Thymus (tissue), 11 donors: ENCODE data around the gene YWHAQ. TPM values are rescaled to one million over a fixed set of nuclear protein-coding genes. Genes with fewer than 3 reads are reported as not detected.

Experiments
- DNase-seq, 9 donors: peaks; one replicate each; pipeline ENCODE4 v3.0.0-alpha.2; 2013; ENCODE audit warnings: low spot score in 9 of 9, low read depth in 6 of 9, missing footprints in 1 of 9
- H3K27ac ChIP-seq, 2 donors: one replicate each; pipeline ENCODE4 v1.5.1; 2013; ENCODE audit warnings: control low read depth in 1 of 2, low read depth in 1 of 2, low read length in 1 of 2, mild to moderate bottlenecking in 1 of 2, moderate library complexity in 1 of 2
- H3K27me3 ChIP-seq, 2 donors: one replicate each; pipeline ENCODE4 v1.5.1; 2013; ENCODE audit warnings: low read length in 1 of 2; ENCODE audit not compliant: control insufficient read depth in 2 of 2, insufficient read depth in 1 of 2
- H3K36me3 ChIP-seq, 2 donors: one replicate each; pipeline ENCODE4 v1.5.1; 2013; ENCODE audit warnings: low read length in 1 of 2, mild to moderate bottlenecking in 1 of 2, moderate library complexity in 1 of 2; ENCODE audit not compliant: control insufficient read depth in 2 of 2, insufficient read depth in 2 of 2
- H3K4me1 ChIP-seq, 2 donors: one replicate each; pipeline ENCODE4 v1.5.1; 2013; ENCODE audit warnings: low read length in 2 of 2; ENCODE audit not compliant: control insufficient read depth in 2 of 2, insufficient read depth in 2 of 2
- H3K4me3 ChIP-seq, 2 donors: one replicate each; pipeline ENCODE4 v1.5.1; 2013; ENCODE audit warnings: low read length in 2 of 2, control low read depth in 1 of 2, mild to moderate bottlenecking in 1 of 2
- H3K9me3 ChIP-seq, 2 donors: one replicate each; pipeline ENCODE4 v1.5.1; 2013; ENCODE audit warnings: low read length in 1 of 2, mild to moderate bottlenecking in 1 of 2; ENCODE audit not compliant: control insufficient read depth in 2 of 2, insufficient read depth in 1 of 2
- WGBS: extraction: QIAGEN DNeasy Blood & Tissue Kit; methylation state at CpG from one replicate; pipeline ENCODE4 v1.1.7; 2013; 5-methylcytosine and 5-hydroxymethylcytosine counted together
- polyA plus RNA-seq: library from polyadenylated mRNA; stranded (reverse); fragments of 200-250 nt; gene quantifications from one replicate; pipeline ENCODE4 v1.2.3, GENCODE V29; 2013
- total RNA-seq: library from RNA; stranded (reverse); fragments of 120-200 nt; gene quantifications from one replicate; pipeline ENCODE4 v1.2.4, GENCODE V29; 2013
- donor health status: healthy.

Gene YWHAQ
- total and polyA plus RNA-seq, 2 donors: 117 to 182 TPM

GRCh38 chr2:9660154-9660553 lies 29.4 kb upstream of the YWHAQ start:
- no peak for DNase-seq
- Histone ChIP-seq H3K36me3 (no peaks in the 10 kb centered on the region), H3K9me3 (no peaks in the 10 kb centered on the region), H3K27me3 (no peaks in the 10 kb centered on the region), H3K27ac (no peak overlapping the region), H3K4me1 (no peaks in the 10 kb centered on the region), H3K4me3 (no peak overlapping the region)
- WGBS: 93% methylated on average over 15 of the region's 15 CpGs

DNA sequence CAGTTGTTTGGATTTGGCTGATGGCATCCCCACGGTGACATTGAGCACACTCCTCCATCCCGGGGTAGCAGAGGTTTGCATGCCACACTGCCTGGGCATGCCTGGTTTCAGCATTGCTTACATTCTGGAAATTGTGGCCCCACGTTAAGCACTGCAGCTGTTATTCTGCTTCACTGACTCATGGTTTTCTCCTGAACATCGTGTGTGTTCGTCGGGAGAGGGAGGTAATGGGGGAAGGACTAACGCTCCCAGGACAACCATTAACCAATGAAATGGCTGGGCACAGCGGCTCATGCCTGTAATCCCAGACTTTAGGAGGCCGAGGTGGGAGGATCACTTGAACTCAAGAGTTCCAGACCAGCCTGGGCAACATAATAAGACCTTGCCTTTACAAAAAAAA lies 28.2 kb upstream of the YWHAQ start:
- WGBS: 98% methylated on average over 9 of the region's 9 CpGs
- DNase-seq: no peak
- no peak overlapping the region for H3K4me3 ChIP-seq

DNA sequence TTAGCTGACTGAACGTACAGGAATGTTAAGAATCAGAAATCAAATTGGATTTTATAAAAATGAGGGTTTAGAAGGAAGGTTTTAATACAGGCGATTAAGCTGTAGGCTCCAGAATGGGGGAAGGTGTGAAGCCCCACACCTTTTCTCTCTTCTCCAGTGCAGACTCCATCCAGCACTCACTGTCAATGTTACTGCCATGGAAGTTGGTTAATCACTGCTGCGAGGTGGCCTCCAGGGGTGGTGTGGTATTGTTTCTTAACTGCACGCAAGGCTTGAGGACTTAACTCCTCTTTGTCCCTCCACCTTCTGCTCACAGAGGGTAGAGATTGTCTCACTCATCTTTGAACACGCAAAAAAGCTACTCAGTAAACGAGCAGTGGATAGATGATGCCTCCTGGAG lies 26.9 kb upstream of the YWHAQ start:
- no peaks in the 10 kb centered on the region for H3K27me3 ChIP-seq
- no peak overlapping the region for H3K4me3 ChIP-seq
- no peak overlapping the region for H3K27ac ChIP-seq
- WGBS: 96% methylated on average over 6 of the region's 6 CpGs
- no peaks in the 10 kb centered on the region for H3K36me3 ChIP-seq
- H3K9me3 ChIP-seq: no peaks in the 10 kb centered on the region
- DNase-seq: no peak
- no peaks in the 10 kb centered on the region for H3K4me1 ChIP-seq

More for the DNA sequence above, 28.2 kb upstream of the YWHAQ start:
- no peaks in the 10 kb centered on the region for H3K36me3 ChIP-seq
- no peaks in the 10 kb centered on the region for H3K27me3 ChIP-seq
- H3K27ac ChIP-seq: no peak overlapping the region
- H3K9me3 ChIP-seq: no peaks in the 10 kb centered on the region
- H3K4me1 ChIP-seq: no peaks in the 10 kb centered on the region

- 92% methylated on average over 6 of the region's 6 CpGs for WGBS
- H3K4me3 ChIP-seq: no peak overlapping the region
- no peaks in the 10 kb centered on the region for H3K27me3 ChIP-seq
- no peaks in the 10 kb centered on the region for H3K9me3 ChIP-seq
- no peaks in the 10 kb centered on the region for H3K4me1 ChIP-seq
- H3K36me3 ChIP-seq: no peaks in the 10 kb centered on the region
- no peak overlapping the region for H3K27ac ChIP-seq
- DNase-seq: no peak
Observed at GRCh38 chr2:9657083-9657482, 26.3 kb upstream of the YWHAQ start.

- 98% methylated on average over 11 of the region's 11 CpGs for WGBS
- Histone ChIP-seq H3K9me3 (no peaks in the 10 kb centered on the region), H3K27me3 (no peaks in the 10 kb centered on the region)
Observed at GRCh38 chr2:9656270-9656766, 25.5 kb upstream of the YWHAQ start.

DNA sequence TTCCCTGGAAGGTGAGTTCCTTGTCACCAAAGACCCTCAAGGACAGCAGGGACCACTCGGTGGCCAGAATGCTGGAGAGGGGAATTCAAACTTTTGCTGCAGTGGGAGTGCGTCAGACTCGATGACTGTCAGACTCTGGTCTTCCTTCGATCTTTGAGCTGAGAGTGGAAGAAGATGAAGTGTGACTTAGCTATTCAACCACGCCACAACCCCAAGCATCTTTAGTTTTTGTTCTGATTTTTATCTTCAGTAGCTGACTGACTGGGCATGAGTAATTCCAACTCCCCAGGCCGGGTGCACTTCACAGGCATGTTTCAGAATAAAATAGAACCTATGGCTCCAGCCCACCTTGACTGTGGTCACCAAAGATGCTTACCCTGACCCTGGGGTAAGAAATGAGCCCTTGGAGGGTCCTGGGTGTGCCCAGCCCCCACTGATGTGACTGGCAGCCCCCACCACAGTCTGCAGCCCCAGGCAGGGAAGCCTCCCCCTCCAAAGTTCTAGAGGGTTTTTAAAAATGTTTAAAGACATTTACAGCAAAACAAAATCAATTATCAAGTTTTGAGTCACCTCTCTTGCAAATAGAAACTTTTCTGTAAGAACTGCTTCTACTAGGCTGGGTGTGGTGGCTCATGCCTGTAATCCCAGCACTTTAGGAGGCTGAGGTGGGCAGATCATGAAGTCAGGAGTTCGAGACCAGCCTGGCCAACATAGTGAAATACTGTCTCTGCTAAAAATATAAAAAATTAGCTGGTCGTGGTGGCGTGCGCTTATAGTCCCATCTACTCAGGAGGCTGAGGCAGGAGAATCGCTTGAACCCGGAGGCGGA lies 24.9 kb upstream of the YWHAQ start:
- DNase-seq: no peak
- no peak overlapping the region for H3K4me3 ChIP-seq
- 79% methylated on average over 13 of the region's 13 CpGs for WGBS
- no peaks in the 10 kb centered on the region for H3K27me3 ChIP-seq
- no peak overlapping the region for H3K27ac ChIP-seq
- H3K9me3 ChIP-seq: no peaks in the 10 kb centered on the region
- H3K4me1 ChIP-seq: no peaks in the 10 kb centered on the region
- no peaks in the 10 kb centered on the region for H3K36me3 ChIP-seq

More at GRCh38 chr2:9656270-9656766, 25.5 kb upstream of the YWHAQ start:
- no peak for DNase-seq
- H3K36me3 ChIP-seq: no peaks in the 10 kb centered on the region
- no peaks in the 10 kb centered on the region for H3K4me1 ChIP-seq
- no peak overlapping the region for H3K27ac ChIP-seq
- no peak overlapping the region for H3K4me3 ChIP-seq

- 83% methylated on average over 6 of the region's 6 CpGs for WGBS
- DNase-seq: no peak
- H3K9me3 ChIP-seq: no peaks in the 10 kb centered on the region
- H3K4me1 ChIP-seq: no peaks in the 10 kb centered on the region
- no peak overlapping the region for H3K27ac ChIP-seq
- no peak overlapping the region for H3K4me3 ChIP-seq
- no peaks in the 10 kb centered on the region for H3K27me3 ChIP-seq
- H3K36me3 ChIP-seq: no peaks in the 10 kb centered on the region
Observed at GRCh38 chr2:9654452-9655100, 23.8 kb upstream of the YWHAQ start.

- DNase-seq: no peak
- Histone ChIP-seq H3K27ac (no peak overlapping the region), H3K27me3 (no peaks in the 10 kb centered on the region), H3K4me1 (peaks cover 0 to 5% of the 10 kb centered on the region in 2 donors), H3K9me3 (no peaks in the 10 kb centered on the region), H3K4me3 (no peak overlapping the region), H3K36me3 (no peaks in the 10 kb centered on the region)
- WGBS: 95% methylated on average over 10 of the region's 10 CpGs
Observed at GRCh38 chr2:9653485-9654271, 22.9 kb upstream of the YWHAQ start.
